Stimulated activated CD8-positive, alpha-beta memory T cell treated with anti-CD3 and anti-CD28 coated beads, Interleukin-12 subunit alpha, Interleukin-12 subunit beta, amount 100 ng/mL, for 24 hours (primary cell): ENCODE results near the gene PMAIP1.

Experiments
- DNase-seq: peaks from one replicate; pipeline ENCODE4 v3.0.0-alpha.2; 2020; ENCODE audit errors: extremely low read depth

PMAIP1 gene

GRCh38 chr18:59952283-59953007 lies 52.6 kb downstream of the PMAIP1 start:
- no peak for DNase-seq
